HG03159 (cell line): Measurements from ENCODE around the gene ADGRL3.
"Not testable (repeated sequence)": the region's sequence is repeated elsewhere in the genome, so short reads cannot be mapped to it uniquely, and the experiment has no call there.

ENCODE experiments used
- ATAC-seq: cut with Tn5 transposase; IDR thresholded peaks from one replicate; pipeline ENCODE4 v1.9.1; 2021; ENCODE audit warnings: mild to moderate bottlenecking, moderate library complexity; ENCODE audit not compliant: unreplicated experiment

Gene ADGRL3

DNA sequence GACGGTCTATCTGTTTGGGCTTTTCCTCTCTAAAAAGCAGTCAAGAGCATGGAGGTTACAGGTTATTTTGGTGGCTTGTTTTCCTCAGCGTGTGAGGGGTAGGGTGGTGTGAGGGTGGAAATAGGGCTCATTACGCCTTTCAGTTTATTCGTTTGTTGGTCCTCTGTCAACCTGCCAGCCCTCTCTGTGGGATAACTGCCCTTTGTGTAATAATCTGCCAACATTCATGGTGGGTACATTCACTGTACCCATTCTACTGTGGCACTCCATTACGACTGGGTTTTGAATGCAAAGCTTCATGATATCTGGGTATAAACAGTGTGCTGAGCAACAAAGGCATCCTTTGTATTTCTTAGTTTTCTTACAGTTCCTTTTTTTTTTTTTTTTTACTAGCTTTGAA is 136.4 kb downstream of the ADGRL3 start:
- no peak for ATAC-seq

DNA sequence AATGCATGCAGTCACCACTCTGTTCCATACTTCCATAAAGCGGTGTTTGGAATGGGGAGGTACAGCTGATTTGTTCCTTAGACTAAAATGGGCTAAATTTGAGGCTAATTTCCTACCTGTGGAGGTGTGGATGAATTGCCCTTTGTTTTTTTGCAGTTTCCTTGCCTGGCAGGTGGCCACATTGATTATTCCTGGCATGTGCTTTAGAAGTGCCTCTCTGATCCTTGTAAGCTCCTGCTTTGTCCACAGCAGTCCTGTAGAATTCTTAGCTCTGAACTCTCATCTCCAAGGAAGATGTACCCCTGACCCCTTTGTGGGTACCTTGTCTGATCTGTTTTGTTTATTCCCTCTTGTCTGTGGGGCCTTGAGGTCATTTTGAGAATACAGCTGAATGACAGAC is 136.8 kb downstream of the ADGRL3 start:
- no peak for ATAC-seq

DNA sequence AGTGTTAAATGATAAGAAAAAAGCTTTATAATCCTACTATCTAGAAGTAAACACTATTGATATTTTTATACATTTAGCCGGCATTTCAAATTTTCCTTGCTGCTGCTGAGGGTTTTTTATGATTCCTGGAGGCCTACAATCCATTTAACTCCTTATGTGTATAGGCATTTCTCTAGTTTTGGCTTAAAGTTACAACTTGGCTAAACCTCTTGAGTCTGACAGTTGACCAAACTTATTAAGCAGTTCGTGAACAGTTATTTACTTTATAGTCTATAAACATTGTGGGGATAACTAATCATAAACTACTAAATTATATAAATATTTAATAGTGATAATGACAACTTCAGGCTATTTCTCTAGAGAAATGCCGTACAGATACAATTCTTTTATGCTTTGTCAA is 141.9 kb downstream of the ADGRL3 start:
- no peak for ATAC-seq

DNA sequence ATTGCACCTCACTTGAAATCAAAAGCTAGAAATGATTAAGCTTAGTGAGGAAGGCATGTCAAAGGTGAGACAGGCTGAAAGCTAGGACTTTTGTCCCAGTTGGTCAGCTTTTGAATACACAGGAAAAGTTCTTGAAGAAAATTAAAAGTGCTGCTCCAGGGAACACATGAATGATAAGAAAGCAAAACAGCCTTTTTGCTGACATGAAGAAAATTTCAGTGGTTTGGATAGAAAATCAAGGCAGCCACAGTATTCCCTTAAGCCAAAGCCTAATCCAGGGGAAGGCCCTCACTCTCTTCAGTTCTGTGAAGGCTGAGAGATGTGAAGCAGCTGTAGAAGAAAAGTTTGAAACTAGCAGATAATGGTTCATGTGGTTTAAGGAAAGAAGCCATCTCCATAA is 150.8 kb downstream of the ADGRL3 start:
- ATAC-seq: no peak

DNA sequence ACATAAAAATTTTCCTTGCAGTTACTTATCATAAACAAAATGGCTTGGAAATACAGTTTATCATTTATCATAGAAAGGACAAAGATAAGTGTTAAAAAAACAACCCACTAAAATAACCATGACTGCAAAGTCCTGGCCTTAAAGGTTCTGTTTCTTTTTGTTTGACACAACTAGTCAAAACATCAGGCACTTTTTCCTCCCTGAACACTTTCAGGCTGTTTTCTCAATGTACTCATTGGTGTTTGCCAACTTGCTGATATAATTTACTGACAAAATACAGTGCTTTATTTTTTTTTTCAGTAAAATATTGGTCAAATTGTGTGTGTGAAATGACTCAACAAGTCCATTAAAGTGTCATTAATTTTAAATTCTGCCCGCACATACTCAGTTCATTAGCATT is 156.6 kb downstream of the ADGRL3 start:
- ATAC-seq: no peak

DNA sequence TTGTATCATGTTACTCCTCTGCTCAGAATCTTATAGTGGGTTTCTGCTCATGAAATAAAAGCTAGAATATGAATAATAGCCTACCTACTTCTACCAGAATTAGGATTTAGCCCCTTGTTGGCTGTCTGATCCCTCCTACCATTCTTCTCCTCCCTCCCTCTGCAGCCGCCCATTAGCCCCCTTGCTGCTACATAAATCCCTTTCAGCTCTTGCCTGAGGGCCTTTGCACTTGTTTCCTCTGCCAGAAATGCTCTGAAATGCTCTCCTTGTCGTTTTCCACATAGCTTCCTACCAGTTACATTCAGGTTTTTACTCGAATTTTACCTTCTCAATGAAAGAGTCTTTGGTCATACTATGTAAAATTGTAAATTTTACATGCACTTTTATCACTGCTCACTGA is 159.2 kb downstream of the ADGRL3 start:
- ATAC-seq: no peak

DNA sequence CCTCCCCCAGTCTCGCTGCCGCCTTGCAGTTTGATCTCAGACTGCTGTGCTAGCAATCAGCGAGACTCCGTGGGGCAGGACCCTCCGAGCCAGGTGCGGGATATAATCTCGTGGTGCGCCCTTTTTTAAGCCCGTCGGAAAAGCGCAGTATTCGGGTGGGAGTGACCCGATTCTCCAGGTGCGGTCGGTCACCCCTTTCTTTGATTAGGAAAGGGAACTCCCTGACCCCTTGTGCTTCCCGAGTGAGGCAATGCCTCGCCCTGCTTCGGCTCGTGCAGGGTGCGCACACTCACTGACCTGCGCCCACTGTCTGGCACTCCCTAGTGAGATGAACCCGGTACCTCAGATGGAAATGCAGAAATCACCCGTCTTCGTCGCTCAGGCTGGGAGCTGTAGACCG is 172.7 kb downstream of the ADGRL3 start:
- ATAC-seq: not testable (repeated sequence)

DNA sequence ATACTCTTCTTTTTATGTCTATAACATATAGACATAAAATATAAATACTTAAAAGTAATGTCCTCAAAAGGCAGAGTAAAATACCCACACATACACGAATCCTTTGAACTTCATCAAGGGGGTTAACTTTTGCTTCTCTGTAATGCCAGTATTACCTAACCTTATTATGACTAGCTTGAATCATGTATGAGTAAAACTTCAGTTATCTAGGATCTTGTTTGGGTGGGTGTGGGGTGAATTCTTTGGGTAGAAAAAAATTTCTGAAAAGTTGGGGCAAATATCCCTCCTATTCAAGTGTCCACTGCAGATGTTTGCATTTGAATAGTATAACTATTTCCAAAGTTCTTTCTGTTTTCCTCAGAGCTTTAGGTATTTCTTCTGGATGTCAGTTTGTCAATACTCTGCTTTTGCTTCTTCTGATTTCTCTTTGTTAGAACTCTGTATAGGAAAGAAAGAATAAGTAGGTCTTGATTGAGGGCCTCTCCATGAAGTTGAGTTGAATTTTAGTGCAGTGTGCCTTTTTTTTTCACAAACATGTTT is 173.8 kb downstream of the ADGRL3 start:
- ATAC-seq: no peak

DNA sequence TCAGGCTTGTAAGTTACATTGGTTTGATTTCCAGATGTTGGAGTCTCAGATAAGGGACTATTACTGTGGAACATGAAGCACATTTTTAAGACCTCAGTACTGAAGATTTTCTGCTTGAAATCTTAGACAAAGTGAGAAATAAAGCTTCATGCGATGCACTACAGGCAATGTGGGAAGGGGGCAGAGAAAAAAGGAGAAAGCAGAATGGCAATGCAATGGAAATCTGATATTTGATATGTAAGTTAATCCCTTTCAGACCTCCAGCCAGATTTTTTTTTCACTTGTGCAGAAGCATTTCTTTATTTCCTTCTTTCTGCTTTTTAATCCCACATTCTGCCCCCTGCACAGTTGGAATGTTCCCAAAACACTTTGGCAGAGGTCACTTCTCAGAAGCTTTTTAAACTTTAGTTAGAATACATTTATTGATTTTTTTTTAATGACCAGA is 174.3 kb downstream of the ADGRL3 start:
- no peak for ATAC-seq

DNA sequence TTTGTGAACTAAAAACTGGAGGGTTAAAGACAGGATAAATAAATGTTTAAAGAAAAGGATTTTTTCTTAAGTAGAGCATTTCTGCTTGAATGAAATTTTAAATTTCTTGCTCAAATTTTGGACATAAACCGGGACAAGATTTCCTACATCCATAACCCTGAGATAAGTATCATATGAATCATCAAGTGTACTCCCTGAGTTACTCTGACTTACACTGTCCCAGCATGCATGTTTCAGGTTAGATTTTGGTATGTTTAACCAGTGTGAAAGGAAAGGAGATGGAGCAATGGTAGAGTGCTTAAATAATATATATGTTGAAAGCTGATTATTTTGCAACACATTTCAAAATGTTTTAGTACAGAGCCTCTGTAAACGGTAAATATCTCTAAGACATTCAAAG is 175.2 kb downstream of the ADGRL3 start:
- ATAC-seq: no peak

DNA sequence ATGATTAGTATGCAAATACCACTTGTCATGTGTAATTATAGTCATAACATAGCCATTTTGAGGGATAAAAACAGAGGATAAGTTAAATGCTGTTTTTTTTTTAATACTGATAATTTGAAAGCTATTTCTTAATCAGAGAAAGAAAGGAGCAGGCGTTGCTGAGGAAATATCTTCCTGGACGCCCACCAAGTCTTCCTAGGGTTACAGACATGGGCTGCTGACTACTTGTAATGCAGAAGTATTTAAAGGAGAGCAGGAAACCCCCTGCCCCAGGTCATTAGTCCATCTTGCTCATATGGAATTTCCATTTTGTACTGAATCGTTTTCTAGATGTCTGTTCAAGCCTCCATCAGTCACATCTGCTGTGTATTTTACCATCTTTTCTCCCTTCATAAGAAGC is 176.2 kb downstream of the ADGRL3 start:
- ATAC-seq: no peak

DNA sequence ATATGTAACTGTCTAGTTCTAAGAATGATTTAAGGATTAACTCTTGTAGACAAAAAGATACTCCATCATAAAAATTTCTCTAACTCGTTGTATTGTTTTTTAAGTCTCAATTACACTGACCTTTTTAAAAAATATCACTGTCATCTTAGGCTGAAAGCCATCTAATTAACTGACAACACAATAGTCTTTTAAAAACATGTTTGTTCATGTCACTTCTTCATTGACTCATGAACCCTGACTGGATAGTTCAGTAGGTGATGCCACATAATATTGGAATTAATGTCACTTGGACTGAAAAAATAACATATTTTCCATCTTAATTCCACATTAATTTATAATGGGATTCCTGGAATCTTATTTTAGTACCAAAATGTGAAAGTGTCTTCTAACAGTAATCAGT is 179.3 kb downstream of the ADGRL3 start:
- ATAC-seq: no peak

DNA sequence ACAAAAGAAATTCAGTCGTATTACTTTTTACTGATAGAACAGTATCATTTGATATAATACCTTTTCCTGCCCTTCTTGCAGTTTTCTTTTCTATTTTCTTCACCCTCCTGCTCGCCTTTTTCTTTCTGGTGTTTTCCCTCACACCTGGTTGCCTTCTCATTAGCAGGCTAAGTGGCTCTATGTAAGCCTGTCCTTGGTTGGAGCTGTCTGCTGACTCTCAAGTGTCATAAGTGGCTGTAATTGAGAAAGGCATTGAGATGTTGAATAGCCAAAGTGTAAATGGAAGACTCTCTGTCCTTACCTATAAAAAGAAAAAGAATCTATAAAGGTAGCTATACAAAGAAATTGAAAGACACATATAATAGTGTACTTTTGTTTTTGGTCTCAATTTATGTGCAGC is 180.7 kb downstream of the ADGRL3 start:
- ATAC-seq: no peak

DNA sequence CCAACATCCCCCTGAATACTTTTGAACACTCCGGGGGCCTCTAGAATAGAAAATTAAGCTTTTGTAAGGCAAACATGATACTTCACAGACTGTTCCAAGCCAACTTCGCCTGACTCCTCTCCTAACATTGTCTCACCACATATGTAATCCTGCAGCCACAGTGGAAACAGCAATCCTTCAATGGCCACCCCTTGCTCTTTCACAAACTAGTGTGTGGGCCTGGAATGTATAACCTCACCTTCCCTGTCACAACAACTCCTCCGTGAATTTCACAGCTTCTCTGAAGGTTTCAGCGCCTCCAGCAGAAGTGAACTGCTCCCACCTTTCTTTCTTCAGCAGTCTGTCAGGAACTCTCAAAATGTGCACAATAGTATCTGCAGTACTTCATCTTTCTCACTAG is 185.1 kb downstream of the ADGRL3 start:
- no peak for ATAC-seq

DNA sequence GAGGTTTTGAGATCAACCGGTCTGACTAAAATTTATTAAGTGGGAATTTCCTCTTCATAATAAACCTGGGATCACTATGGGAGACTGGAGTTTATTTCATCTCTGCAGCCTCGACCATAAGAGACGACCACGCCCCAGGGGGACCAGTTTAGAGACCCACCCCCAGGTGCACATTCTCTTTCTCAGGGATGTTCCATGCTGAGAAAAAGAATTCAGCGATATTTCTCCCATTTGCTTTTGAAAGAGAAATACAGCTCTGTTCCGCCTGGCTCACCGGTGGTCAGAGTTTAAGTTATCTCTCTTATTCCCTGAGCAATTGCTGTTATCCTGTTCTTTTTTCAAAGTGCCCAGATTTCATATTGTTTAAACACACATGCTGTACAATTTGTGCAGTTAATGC is 187.2 kb downstream of the ADGRL3 start:
- not testable (repeated sequence) for ATAC-seq

DNA sequence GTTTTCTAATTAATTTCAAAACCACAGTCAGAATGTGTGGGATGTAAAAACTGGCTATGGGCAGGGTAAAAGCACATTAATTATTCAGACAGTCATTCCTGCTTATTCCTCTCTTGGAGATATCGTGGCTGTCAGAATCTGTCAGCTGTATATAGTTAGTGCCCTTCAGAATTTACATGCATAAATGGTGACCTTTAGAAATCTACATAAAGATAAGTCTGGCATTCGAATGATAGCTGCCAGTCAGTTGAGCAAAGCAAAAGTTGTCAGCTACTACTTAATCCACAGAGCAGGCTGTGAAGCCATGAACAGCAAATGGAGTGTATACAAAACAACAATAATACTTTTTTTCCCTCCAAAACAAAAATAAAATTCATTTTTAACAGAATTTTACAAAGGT is 189.5 kb downstream of the ADGRL3 start:
- ATAC-seq: no peak

DNA sequence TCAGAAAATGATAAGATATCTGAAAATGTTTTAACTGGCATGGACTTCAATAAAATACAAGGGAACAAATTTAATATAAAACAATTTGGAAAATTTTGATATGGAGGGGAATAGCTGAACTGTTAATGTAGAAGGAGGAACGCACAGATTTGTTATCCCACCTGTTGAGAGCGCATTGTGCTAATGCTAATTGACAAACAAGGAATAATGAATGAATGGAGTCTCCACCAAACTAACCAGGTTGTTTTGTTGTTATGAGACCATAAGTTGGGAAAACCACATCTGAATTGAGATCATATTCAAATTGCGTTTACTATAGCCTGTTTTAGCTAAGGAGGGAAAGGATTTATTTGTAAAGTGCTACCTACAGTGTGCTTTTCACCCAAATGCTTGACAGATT is 195.6 kb downstream of the ADGRL3 start:
- ATAC-seq: no peak

DNA sequence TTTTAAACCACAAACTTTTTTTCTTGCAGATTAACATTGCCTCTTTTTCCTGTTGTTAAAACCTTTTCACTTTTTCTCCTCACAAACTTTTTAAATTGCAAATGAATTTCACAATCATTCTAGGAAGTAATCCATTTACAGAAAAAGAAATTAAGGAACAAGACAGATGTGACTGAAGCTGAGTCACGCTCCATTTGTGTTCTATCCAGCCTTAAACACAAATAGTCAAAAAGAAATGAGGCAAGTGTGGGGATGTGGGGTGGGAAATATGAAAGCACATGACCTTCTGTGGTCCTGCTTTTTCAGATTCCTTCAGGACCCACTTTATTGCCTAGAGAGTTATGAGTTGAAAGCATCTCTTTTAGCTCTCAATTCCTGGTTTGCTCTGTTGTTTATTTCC is 197.0 kb downstream of the ADGRL3 start:
- ATAC-seq: no peak

DNA sequence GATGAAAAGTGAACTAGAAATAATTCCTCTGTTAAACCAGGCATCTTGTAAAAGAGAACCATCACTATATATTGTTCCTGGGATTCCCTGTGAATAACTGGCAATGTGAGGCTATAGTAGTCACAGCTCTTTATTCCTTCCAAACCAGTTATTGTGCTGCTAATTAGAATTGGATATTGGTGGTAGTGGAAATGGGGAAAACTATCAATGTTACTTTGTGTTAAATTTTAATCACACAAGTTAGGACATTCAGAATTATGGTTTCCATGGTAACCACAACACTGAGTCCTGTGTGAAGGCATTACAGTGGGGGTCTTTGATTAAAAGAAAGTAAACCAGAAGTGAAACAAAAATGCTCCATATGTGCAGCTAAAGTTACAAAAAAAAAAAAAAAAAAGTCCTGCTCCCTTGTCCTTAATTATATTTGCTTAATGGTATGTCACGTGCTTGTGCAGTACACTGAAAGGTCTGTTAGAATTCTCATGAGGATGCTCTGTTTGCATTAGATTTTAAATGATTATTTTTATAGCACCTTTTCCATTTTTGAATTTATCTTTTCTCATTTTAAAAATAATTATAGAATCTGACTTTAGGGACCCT is 200.4 kb downstream of the ADGRL3 start:
- ATAC-seq: no peak

DNA sequence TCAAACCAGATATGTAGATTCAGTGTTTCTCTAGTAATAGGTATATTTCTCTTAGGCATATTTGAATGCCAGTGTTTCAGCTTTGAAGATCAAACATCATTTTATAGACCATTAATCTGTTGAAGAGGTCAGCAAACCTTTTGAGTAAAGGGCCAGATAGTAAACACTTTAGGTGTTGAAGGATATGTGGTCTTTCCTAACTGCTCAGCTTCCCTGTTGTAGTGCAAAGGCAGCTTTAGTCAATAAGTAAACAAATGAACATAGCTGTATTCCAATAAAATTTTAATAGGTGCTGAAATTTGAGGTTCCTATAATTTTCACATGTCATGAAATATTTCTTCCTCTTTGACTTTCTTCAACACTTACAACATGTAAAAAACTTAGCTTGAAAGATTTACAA is 201.6 kb downstream of the ADGRL3 start:
- ATAC-seq: no peak

DNA sequence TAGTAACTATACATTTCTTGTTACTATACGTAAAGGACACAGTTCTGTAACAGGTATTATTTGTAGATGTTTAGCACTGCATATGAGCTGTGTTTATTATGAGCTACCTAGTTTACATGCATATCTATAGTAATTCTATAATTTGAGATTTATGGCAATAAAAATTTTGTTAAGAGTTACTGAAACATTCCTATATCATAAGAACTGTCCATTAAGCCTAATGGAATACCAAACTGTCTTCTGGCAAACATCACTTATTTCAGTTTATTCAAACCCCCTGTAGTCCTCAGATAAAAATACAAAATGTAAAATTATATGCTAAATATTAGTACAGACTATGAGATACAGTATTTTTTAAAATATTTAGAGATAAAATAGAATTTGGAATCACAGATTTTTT is 205.2 kb downstream of the ADGRL3 start:
- ATAC-seq: no peak

DNA sequence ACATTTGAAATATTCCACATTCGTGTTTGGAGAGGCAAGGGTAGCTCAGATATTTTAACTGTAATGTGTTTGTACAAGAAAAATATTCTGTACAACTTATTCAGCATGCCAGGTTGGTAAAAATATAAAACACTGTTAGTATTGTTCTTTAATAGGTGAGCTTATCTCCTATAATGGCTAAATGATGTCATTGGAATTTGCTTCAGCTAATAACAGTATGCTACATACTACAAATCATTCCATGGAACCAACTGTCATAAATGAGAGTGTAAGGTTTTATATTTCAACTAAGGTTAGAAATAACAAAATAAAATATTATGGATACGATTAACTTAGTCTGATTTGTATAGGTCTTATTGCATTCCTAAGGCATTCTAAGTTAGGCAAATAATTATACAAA is 206.6 kb downstream of the ADGRL3 start:
- ATAC-seq: no peak
